OCI-LY3 (cell line): ENCODE measurements around the gene PLCB1.

ENCODE experiments used
- CTCF ChIP-seq: fragments of 200-600, 300-600 bp; sonication (generic); IDR thresholded peaks from 2 replicates; pipeline ENCODE4 v1.5.1; 2014; ENCODE audit warnings: antibody characterized with exemption, low read length, low read depth
- EZH2phosphoT487 ChIP-seq: fragments of 200-600 bp; shearing (Covaris generic); IDR thresholded peaks from 2 replicates; pipeline ENCODE4 v1.6.1; 2018; ENCODE audit warnings: antibody characterized with exemption, mixed run types, low read depth

DNA sequence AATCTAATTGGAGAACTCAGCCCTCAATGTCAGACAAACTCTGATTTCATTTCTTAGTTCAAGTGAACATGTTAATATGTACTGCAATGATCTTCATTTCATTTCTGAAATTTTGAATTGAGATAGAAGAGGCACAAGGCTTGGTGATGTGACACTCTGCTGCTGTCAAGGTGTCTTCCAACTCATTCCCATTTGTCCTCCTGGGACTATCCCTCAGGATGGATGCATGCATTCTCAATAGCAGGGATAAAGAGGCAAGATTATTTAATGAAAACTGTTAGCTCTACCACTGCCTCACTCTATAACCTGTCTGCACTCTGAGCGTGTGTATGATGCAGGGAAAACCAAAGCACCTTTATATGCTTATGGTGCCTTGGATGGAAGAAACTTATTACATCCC is 78.7 kb downstream of the PLCB1 start:
- TF ChIP-seq CTCF (no peak), EZH2phosphoT487 (no peak)
